Measurements from ENCODE around the gene RNF20.

RNF20 gene

DNA sequence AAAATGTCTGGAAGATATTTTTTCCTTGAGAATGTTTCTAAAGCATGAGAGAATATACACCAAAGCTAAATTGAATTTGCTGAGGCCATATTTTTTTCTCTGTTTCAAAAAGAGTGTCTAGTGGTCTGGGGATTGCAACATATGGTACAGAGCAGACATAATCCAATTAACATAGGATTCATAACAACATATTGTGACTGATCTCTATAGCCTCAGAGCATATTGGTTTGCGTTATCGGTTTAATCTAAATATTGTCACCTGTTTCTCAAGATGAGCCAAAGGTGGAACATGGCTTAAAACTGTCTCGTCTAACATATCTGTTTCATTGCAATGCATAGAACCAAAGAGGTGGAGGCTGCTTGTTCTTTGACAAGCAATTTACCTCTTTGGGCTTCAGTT is 57.2 kb downstream of the RNF20 start:
- no peak for DNase-seq (ENCODE audit: low read depth)

DNA sequence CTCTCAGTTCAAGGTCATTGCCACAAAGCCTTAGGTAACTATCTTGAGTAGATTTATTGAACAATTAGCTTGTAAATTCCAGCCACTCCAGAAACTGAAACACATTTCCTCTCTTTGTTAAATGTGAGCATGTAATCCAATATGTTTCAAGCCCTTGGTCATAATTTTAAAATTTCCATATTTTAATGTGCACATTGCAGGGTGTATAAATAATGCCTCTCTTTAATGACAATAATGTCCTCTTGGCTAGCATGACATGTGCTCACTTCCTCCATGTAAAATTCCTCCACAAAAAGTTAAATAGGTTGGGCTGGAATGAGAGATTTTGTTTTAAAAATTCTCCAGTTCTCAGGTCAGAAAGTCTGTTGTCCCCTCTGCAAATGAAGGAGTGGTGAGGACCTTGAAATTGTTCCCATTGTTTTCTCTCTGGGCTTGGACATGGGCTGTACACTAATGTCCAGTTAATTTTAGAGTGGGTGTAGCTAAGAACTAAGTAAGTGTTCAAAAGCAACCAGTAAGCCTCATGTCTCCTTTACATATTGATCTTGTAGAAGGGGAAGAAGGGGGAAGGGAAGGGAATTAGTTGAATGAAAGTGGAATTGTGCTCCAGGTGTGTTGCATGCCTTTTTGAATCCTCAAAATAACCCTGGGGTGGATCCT is 58.3 kb downstream of the RNF20 start:
- DNase-seq (ENCODE audit: low read depth), result no peak

DNA sequence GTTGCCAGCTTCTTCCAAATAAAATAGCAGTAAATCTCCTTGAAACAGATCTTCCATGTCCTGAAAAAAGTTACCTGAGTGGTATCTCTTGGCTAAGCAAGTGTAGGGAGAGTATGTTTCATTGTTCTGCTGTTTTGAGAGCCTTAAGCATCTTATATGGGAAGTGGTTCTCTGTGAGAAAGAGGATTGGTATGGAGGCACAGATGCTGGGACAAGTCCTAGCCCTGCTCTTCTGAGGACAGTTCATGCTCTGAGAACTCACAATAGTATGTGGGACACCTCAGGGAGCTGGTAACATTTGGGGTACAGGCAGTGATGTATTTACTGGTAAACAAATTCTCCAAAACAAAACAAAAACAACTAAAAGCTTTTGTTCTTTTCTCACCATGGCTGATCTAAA is 59.1 kb downstream of the RNF20 start:
- no peak for DNase-seq (ENCODE audit: low read depth)

DNA sequence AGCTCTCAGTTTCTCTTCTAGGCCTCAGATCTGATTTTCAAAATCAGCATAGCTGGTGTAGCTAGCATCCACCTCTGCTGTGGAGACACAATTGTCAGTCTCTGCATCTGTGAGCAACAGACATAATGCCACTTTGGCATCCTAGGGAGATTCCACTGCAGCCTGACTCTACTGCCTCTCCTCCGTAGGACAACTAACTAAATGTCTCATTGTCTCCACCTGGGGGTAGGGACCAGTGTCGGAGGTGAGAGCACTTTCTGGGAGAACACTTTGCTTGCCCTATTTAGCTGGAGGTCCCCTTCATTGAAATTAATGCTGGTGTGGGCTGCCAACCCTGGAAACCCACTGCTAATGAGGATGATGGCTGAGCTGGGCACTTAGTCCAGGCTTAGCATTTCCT is 59.7 kb downstream of the RNF20 start:
- DNase-seq (ENCODE audit: low read depth), result no peak

- no peak for DNase-seq (ENCODE audit: low read depth)
Observed at GRCh38 chr9:101594796-101595195, 61.1 kb downstream of the RNF20 start, which contains the start of gene PPP3R2. TSS of gene PPP3R2 (minus strand) at chr9:101594969. CDS start at chr9:101594921, 48 bp downstream.

DNA sequence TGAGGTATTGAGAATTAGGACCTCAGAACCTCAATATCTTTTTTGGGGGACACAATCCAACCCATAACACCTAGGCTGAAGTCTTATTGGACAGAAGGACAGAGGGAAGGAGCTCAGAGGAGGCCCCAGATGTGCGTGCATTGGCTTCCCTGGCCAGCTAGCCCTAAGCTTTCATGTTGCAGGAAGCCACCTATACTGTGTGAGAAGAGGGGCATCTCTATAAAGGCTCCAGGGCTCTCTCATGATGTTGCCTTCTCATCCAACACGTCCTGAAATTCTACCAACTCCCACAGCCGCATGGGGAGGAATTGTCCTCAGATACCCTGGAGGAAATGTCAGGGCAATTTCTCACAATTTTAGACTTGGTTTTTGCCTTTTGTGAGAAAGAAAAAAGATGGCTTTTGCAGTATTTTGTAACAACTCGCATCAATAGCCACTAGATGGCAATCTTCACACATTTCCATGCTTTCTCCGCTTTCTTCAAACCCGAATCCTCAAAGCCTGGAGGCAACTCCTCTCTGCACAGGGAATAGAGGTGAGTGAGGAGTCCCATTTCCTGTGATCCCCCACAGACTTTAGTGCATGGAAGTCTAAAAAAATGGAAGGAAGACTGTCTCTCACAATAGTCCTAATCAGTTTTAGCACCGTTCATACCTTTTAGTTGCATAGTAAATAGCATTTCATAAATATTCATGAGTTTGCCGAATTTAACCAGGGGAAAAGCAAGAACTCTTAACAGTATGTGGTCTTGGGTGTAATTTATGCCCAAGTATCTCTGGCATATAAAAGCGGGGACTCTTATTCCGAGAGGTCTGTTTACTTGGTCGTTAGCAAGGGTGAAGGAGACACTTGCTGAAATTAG is 68.5 kb downstream of the RNF20 start:
- DNase-seq (ENCODE audit: low read depth), result no peak

GRCh38 chr9:101604296-101604695 is 70.6 kb downstream of the RNF20 start:
- DNase-seq (ENCODE audit: low read depth), result no peak

DNA sequence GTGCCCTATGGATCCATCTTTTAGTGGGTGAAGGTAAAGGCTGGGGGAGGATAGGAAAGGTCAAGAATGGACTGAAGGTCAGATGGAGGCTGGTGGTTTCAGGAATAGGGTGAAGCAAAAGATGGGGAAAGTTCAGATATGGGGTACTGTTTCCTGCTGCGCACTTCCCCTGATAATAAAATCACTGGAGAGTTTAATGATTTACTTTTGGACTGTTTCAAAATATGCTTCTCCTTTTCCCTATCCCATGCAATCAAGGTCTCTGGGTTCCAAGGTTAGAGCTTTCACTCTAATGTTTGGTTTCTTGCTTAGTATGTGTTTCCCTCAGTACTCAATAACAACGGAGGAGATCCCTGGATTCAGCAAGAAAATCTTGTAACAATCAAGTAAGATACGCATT is 71.9 kb downstream of the RNF20 start:
- no peak for DNase-seq (ENCODE audit: low read depth)

Measured in stimulated activated CD4-positive, alpha-beta T cell treated with anti-CD3 and anti-CD28 coated beads, Interleukin-2, amount 100 ng/mL, for 4 hours (primary cell).